ENCODE measurements around the gene KCNQ1.

GRCh38 chr11:2498750-2499149, 53.9 kb downstream of the KCNQ1 start:
- TF ChIP-seq EZH2 (IDR thresholded peaks at IDR 0.05; ENCODE audit: borderline replicate concordance, low read depth, low read length, severe bottlenecking): no peak
- TF ChIP-seq, protein P1, sequence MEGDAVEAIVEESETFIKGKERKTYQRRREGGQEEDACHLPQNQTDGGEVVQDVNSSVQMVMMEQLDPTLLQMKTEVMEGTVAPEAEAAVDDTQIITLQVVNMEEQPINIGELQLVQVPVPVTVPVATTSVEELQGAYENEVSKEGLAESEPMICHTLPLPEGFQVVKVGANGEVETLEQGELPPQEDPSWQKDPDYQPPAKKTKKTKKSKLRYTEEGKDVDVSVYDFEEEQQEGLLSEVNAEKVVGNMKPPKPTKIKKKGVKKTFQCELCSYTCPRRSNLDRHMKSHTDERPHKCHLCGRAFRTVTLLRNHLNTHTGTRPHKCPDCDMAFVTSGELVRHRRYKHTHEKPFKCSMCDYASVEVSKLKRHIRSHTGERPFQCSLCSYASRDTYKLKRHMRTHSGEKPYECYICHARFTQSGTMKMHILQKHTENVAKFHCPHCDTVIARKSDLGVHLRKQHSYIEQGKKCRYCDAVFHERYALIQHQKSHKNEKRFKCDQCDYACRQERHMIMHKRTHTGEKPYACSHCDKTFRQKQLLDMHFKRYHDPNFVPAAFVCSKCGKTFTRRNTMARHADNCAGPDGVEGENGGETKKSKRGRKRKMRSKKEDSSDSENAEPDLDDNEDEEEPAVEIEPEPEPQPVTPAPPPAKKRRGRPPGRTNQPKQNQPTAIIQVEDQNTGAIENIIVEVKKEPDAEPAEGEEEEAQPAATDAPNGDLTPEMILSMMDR (IDR thresholded peaks at IDR 0.05; ENCODE audit: borderline replicate concordance, extremely low read depth, low read length, poor library complexity, severe bottlenecking): no peak
